Stimulated activated CD8-positive, alpha-beta memory T cell treated with anti-CD3 and anti-CD28 coated beads, Interleukin-4, amount 100 ng/mL, for 48 hours (primary cell): ENCODE results near the gene PPBP.

Experiments
- DNase-seq: peaks from one replicate; pipeline ENCODE4 v3.0.0-alpha.2; 2020

The PPBP gene

GRCh38 chr4:73947239-73947985 lies 40.6 kb downstream of the PPBP start:
- no peak for DNase-seq

- DNase-seq: no peak
Observed at GRCh38 chr4:73945674-73946449, 42.1 kb downstream of the PPBP start.

DNA sequence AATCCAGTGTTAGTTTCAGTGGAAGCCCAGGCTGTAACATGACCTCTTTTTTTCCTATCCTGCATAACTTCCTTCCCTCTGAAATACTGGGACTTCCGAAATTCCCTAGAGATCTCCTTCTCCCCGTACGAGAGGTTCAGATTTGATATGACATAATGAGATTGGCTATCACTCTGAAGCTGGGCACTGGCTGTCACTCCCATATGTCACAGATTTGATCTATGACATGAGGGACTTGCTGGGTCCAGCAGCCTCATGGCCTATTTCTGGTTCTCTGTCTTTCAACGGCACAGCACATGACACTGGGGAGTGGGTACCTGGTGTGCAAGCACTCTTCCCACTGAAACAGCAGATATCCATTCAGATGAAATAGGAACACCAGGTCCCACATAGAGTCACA lies 42.9 kb downstream of the PPBP start:
- DNase-seq: no peak

DNA sequence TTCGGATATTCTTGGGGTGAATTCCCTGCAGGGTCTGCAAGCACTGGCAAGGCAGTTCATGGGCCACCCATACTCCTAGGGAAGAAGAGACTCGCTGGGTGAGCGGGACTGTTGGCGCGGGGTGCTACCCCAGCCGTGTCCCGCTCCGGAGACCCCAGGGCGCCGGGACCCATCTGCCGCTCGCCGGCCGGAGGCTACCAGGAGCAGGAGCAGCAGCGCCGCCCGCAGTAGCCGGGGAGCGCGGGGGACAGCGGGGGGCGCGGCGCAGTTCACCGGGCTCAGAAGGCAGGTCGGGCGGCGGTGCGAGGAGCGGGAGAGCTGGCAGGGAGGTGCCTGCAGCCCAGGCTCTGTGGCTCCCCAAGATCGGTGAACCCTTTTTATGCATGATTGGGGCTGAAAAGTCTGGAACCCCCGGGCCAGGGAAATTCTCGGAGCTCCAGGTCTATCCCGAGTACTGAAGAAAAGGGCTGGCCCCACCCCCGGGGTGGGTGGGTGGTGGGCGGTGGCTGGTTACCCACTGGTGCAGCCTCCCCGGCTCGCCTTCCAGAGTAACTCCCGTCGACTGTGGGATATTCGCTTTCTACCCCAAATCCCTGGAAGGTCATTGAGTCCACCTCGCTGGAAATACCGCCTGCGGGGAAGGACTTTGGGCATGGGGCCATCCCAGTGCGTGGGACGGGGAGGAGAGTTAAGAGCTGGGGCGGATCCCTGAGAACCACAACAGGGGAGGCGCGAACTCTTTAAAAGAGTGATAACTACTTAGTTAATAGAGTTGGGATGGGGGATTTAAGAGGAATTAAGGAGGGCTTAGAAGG lies 43.7 kb downstream of the PPBP start:
- no peak for DNase-seq

DNA sequence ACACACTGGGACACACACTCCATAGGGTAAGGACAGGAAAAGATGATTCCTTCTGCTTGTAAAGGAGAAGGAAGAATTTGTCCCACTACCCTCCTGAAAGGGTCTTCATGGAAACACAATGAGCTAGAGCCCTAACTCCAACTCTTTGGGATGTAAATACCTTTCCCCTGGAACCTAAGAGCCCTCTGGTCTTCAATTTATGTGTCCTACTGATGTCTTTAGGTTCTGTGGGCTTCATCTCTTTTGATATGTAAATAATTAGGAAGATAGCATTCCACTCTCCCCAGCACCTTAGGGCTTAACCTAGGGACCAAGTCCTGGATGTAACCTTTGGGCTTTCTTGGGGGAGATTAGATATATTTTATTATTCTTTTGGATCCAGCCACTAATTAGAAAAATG lies 44.4 kb downstream of the PPBP start:
- no peak for DNase-seq

GRCh38 chr4:73936969-73937368 lies 51.0 kb downstream of the PPBP start:
- DNase-seq: no peak
